H1 (cell line): ENCODE measurements around the gene NEUROG1. TPM values are rescaled to one million over a fixed set of nuclear protein-coding genes. Genes with fewer than 3 reads are reported as not detected.

Source experiments
- CTCF ChIA-PET: fragments of 300-600 bp; sonication (Branson Sonifier 250); formaldehyde crosslinking; loops from one replicate; lab custom pipeline; 2021; ENCODE audit not compliant: partially characterized antibody; lab: Charles Lee
- POLR2A ChIA-PET: fragments of 300-600 bp; sonication (Branson Sonifier 250); formaldehyde crosslinking; loops from one replicate; lab custom pipeline; 2021; ENCODE audit warnings: inconsistent platforms; ENCODE audit not compliant: partially characterized antibody; lab: Charles Lee
- DNase-seq, 2 experiments: peaks; one replicate each; pipeline versions ENCODE4 v3.0.0 to v3.0.0-alpha.2; 2010 to 2022; ENCODE audit warnings: low spot score in 2 of 2, low read depth in 1 of 2, mixed read lengths in 1 of 2
- FAIRE-seq: peaks from 2 replicates; lab custom pipeline; 2011; peaks lifted over from hg19 to GRCh38; lab: Jason Lieb, UNC
- H2AFZ ChIP-seq: 2 replicates; pipeline ENCODE4 v1.8.1; 2012; ENCODE audit warnings: low read length, inconsistent platforms
- H2AK5ac ChIP-seq: 2 replicates; pipeline ENCODE4 v1.6.1; 2013; ENCODE audit warnings: low read depth, low read length
- H2BK120ac ChIP-seq: replicated peaks from 2 replicates; pipeline ENCODE3; 2013; ENCODE audit warnings: low read depth, low read length, inconsistent platforms
- H2BK12ac ChIP-seq: 2 replicates; pipeline ENCODE4 v1.6.1; 2013; ENCODE audit warnings: low read depth, low read length
- H2BK15ac ChIP-seq: 2 replicates; pipeline ENCODE4 v1.6.1; 2013; ENCODE audit warnings: low read length
- H2BK20ac ChIP-seq: 2 replicates; pipeline ENCODE4 v1.6.1; 2013; ENCODE audit warnings: low read length
- H2BK5ac ChIP-seq: 2 replicates; pipeline ENCODE4 v1.6.1; 2013; ENCODE audit warnings: low read depth, low read length
- H3K14ac ChIP-seq: 2 replicates; pipeline ENCODE4 v1.6.1; 2013; ENCODE audit warnings: inconsistent platforms; ENCODE audit not compliant: insufficient read length
- H3K18ac ChIP-seq: 2 replicates; pipeline ENCODE4 v1.6.1; 2013; ENCODE audit warnings: low read length; ENCODE audit errors: extremely low read depth
- H3K23ac ChIP-seq: 2 replicates; pipeline ENCODE4 v1.6.1; 2013; ENCODE audit warnings: inconsistent platforms; ENCODE audit not compliant: insufficient read length
- H3K23me2 ChIP-seq: 2 replicates; pipeline ENCODE4 v1.6.1; 2013; ENCODE audit warnings: low read depth, low read length
- H3K27ac ChIP-seq: 2 replicates; pipeline ENCODE4 v1.6.1; 2011; ENCODE audit warnings: low read depth, low read length, inconsistent platforms
- H3K27me3 ChIP-seq, 4 experiments: replicated peaks in 1 of 4; 1 replicate in 1 of 4; 2 replicates in 3 of 4; pipeline versions ENCODE4 v1.6.1 to v1.8.1; 2011 to 2013; ENCODE audit warnings: low read length in 3 of 4, mild to moderate bottlenecking in 3 of 4, inconsistent platforms in 2 of 4, mixed read lengths in 2 of 4, moderate library complexity in 1 of 4; ENCODE audit not compliant: control insufficient read depth in 3 of 4, insufficient read depth in 3 of 4; ENCODE audit errors: extremely low read depth in 1 of 4
- H3K36me3 ChIP-seq, 4 experiments: 2 replicates each; pipeline versions ENCODE4 v1.6.1 to v1.8.1; 2011 to 2013; ENCODE audit warnings: mild to moderate bottlenecking in 4 of 4, low read length in 3 of 4, moderate library complexity in 2 of 4, control low read depth in 1 of 4, inconsistent platforms in 1 of 4; ENCODE audit not compliant: insufficient read depth in 4 of 4, control insufficient read depth in 2 of 4
- H3K4ac ChIP-seq: replicated peaks from 2 replicates; pipeline ENCODE3; 2013; ENCODE audit warnings: low read length, low read depth, mixed read lengths, inconsistent platforms; ENCODE audit not compliant: insufficient read length
- H3K4me1 ChIP-seq, 4 experiments: replicated peaks in 1 of 4; 1 replicate in 1 of 4; 2 replicates in 3 of 4; pipeline versions ENCODE4 v1.6.1 to v1.8.1; 2011 to 2013; ENCODE audit warnings: low read length in 3 of 4, inconsistent platforms in 2 of 4, mixed read lengths in 1 of 4; ENCODE audit not compliant: insufficient read depth in 4 of 4, control insufficient read depth in 3 of 4
- H3K4me2 ChIP-seq, 2 experiments: 2 replicates each; pipeline versions ENCODE4 v1.6.1 to v1.8.1; 2011 to 2013; ENCODE audit warnings: low read depth in 2 of 2, low read length in 2 of 2, control low read depth in 1 of 2, inconsistent platforms in 1 of 2, mild to moderate bottlenecking in 1 of 2; ENCODE audit not compliant: insufficient read depth in 1 of 2
- H3K4me3 ChIP-seq, 4 experiments: fragments of 200-600, 300-600 bp in 1 of 4; sonication (generic), shearing (Covaris generic), sonication (Bioruptor Twin) in 1 of 4; 2 replicates each; pipeline versions ENCODE4 v1.5.1 to v1.8.1; 2011 to 2016; ENCODE audit warnings: low read length in 4 of 4, low read depth in 3 of 4, control low read depth in 2 of 4, inconsistent platforms in 2 of 4, mild to moderate bottlenecking in 2 of 4, mixed read lengths in 1 of 4, moderate library complexity in 1 of 4; ENCODE audit not compliant: insufficient read depth in 2 of 4; ENCODE audit errors: extremely low read depth in 1 of 4
- H3K56ac ChIP-seq: replicated peaks from 2 replicates; pipeline ENCODE3; 2013; ENCODE audit warnings: low read depth, mild to moderate bottlenecking, mixed read lengths, low read length, inconsistent platforms; ENCODE audit not compliant: insufficient read length
- H3K79me1 ChIP-seq: 2 replicates; pipeline ENCODE4 v1.6.1; 2013; ENCODE audit warnings: low read depth, low read length, control low read depth
- H3K79me2 ChIP-seq, 2 experiments: 2 replicates each; pipeline versions ENCODE4 v1.6.1 to v1.8.1; 2012 to 2013; ENCODE audit warnings: low read length in 2 of 2, mild to moderate bottlenecking in 2 of 2, inconsistent platforms in 1 of 2; ENCODE audit not compliant: insufficient read depth in 2 of 2, control insufficient read depth in 1 of 2
- H3K9ac ChIP-seq, 4 experiments: replicated peaks in 1 of 4; 1 replicate in 1 of 4; 2 replicates in 3 of 4; pipeline versions ENCODE4 v1.6.1 to v1.8.1; 2011 to 2013; ENCODE audit warnings: low read depth in 3 of 4, low read length in 3 of 4, control low read depth in 2 of 4, mild to moderate bottlenecking in 2 of 4, moderate library complexity in 2 of 4, inconsistent platforms in 1 of 4; ENCODE audit errors: extremely low read depth in 1 of 4
- H3K9me3 ChIP-seq, 2 experiments: 2 replicates each; pipeline versions ENCODE4 v1.6.1 to v1.8.1; 2012 to 2013; ENCODE audit warnings: mild to moderate bottlenecking in 2 of 2, moderate library complexity in 2 of 2, control low read depth in 1 of 2, inconsistent platforms in 1 of 2, low read depth in 1 of 2, low read length in 1 of 2, mixed read lengths in 1 of 2; ENCODE audit not compliant: insufficient read depth in 2 of 2
- H4K20me1 ChIP-seq, 2 experiments: replicated peaks in 1 of 2; 2 replicates each; pipeline versions ENCODE3 to v1.8.1; 2011 to 2013; ENCODE audit warnings: inconsistent platforms in 2 of 2, low read length in 2 of 2, mild to moderate bottlenecking in 1 of 2; ENCODE audit not compliant: insufficient read depth in 2 of 2, control insufficient read depth in 1 of 2
- H4K5ac ChIP-seq: 2 replicates; pipeline ENCODE4 v1.6.1; 2013; ENCODE audit warnings: low read length, low read depth, mixed read lengths, inconsistent platforms; ENCODE audit not compliant: insufficient read length
- H4K8ac ChIP-seq: 2 replicates; pipeline ENCODE4 v1.8.0; 2013; ENCODE audit warnings: mild to moderate bottlenecking, moderate library complexity, low read length, inconsistent platforms; ENCODE audit not compliant: insufficient read depth; ENCODE audit errors: extremely low read depth
- H4K91ac ChIP-seq: replicated peaks from 2 replicates; pipeline ENCODE3; 2013; ENCODE audit warnings: low read length, mixed read lengths, inconsistent platforms; ENCODE audit not compliant: insufficient read length
- WGBS, 2 experiments: shearing (Covaris generic) in 1 of 2; methylation state at CpG; one replicate each; pipeline versions ENCODE4 v1.1.6 to v1.1.7; 2013 to 2015; ENCODE audit warnings: low lambda C conversion rate in 2 of 2, mixed read lengths in 2 of 2, inconsistent platforms in 1 of 2, low coverage in 1 of 2, missing lambda C conversion rate in 1 of 2; ENCODE audit not compliant: insufficient replicate concordance in 2 of 2, insufficient coverage in 1 of 2, insufficient read length in 1 of 2; ENCODE audit errors: extremely low coverage in 1 of 2, missing lambda C conversion rate in 1 of 2; 5-methylcytosine and 5-hydroxymethylcytosine counted together
- polyA plus RNA-seq, 7 experiments: library from polyadenylated mRNA; depleted of rRNA in 3 of 7; stranded (reverse) in 5 of 7; unstranded in 2 of 7; fragments of >200 nt in 5 of 7; fragments of 200-250 nt in 2 of 7; gene quantifications; 1 replicate in 5 of 7; 2 replicates in 1 of 7; 4 replicates in 1 of 7; pipeline versions ENCODE4 v1.2.1 to v1.2.3, GENCODE V29; 2011 to 2013; ENCODE audit warnings: missing spikeins in 2 of 7, mixed read lengths in 2 of 7
- total RNA-seq: library from RNA; stranded (reverse); fragmentation: NEBNext Ultra II Directional; extraction: Animal tissue kit (Norgen Biotek cat#: 25700); gene quantifications from 2 replicates; pipeline ENCODE4 v1.2.1, GENCODE V29; 2021
- TF ChIP-seq, protein P1 (sequence below), 3 experiments: IDR thresholded peaks; 1 replicate in 2 of 3; 2 replicates in 1 of 3; pipeline versions ENCODE4 v1.5.1 to v1.6.1; 2011; ENCODE audit warnings: low read length in 3 of 3, mild to moderate bottlenecking in 3 of 3, inconsistent platforms in 2 of 3, low read depth in 1 of 3, moderate library complexity in 1 of 3; ENCODE audit not compliant: insufficient read depth in 1 of 3; ENCODE audit errors: control extremely low read depth in 1 of 3
- TF ChIP-seq, protein P2 (sequence below): IDR thresholded peaks from 2 replicates; pipeline ENCODE4 v1.6.1; 2011; ENCODE audit warnings: low read depth, mild to moderate bottlenecking, low read length; ENCODE audit not compliant: insufficient read depth

NEUROG1 gene
- total and polyA plus RNA-seq, 2 of the 8 experiments (the other 6 are each of a cell fraction or from before 2014, with no cell fraction given), result not detected

DNA sequence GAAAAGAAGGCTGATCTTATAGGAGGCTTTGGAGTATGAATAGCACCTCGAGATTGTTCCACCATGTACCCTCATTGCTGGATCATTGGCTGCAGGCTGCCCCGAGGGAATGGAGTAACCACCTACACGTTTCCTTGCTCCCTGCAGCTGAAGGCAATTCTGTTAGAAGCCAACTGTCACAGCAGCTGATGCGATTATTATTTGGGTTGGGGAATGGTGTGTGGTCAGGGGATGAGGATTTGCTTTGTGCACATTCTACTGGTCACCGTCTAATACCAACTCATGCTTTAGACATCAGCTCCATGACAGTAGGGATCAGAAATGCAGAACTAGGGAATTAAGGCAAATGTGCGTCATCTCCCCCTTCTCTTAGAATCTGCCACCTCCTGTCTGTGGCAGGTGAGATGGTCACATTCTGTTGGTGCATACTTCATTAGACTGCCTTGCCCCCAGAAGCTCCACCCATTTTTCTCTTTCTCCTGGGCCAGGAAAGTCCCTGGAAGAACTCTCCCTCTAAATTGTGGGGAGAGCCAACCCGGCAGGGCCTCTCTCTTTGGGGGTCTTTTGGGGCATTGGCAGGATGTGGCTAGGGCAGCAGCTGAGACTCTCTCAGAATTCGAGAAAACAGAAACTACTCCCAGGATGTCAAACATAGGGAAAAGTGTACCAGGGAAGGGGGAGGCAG lies 32.8 kb downstream of the NEUROG1 start:
- Histone ChIP-seq H3K23ac (no peak overlapping the region), H2AK5ac (no peak overlapping the region), H2BK15ac (no peak overlapping the region), H2BK5ac (no peak overlapping the region), H3K23me2 (no peaks in the 10 kb centered on the region), H3K79me1 (no peaks in the 10 kb centered on the region), H3K14ac (no peak overlapping the region), H4K20me1 (no peaks in the 10 kb centered on the region), H4K8ac (no peak overlapping the region), H3K27ac (no peak overlapping the region), H3K4ac (no peak overlapping the region), H3K4me3 (no peak overlapping the region), H3K9ac (no peak overlapping the region), H3K9me3 (no peaks in the 10 kb centered on the region), H3K36me3 (no peaks in the 10 kb centered on the region), H3K56ac (no peak overlapping the region), H3K27me3 (peaks cover 3 to 41% (median 27%) of the 10 kb centered on the region in 4 experiments), H2BK120ac (no peak overlapping the region), H3K4me1 (peaks cover 0 to 7% (median 4%) of the 10 kb centered on the region in 4 experiments; a peak in 6 of 7 replicates), H2AFZ (no peak overlapping the region), H2BK12ac (no peak overlapping the region), H4K91ac (no peak overlapping the region), H3K4me2 (no peak overlapping the region), H3K18ac (no peak overlapping the region), H2BK20ac (no peak overlapping the region), H3K79me2 (no peaks in the 10 kb centered on the region)
- WGBS, 2 experiments, result 83% methylated on average over 8 of the region's 8 CpGs; no CpG with 5 or more reads in 1 of the 2 experiments
- FAIRE-seq (no peak), DNase-seq (no peak)
- ChIA-PET POLR2A (interaction anchor here (0.6 kb wide), 1 partner anchor 14 kb away, joined by 3 read pairs; no protein-coding TSS in a partner anchor), CTCF (interaction anchor here (0.6 to 1.3 kb wide), 3 partner anchors 42 to 1698 kb away, joined by 3 to 6 read pairs (median 4); no protein-coding TSS in a partner anchor)
- TF ChIP-seq, protein P1, sequence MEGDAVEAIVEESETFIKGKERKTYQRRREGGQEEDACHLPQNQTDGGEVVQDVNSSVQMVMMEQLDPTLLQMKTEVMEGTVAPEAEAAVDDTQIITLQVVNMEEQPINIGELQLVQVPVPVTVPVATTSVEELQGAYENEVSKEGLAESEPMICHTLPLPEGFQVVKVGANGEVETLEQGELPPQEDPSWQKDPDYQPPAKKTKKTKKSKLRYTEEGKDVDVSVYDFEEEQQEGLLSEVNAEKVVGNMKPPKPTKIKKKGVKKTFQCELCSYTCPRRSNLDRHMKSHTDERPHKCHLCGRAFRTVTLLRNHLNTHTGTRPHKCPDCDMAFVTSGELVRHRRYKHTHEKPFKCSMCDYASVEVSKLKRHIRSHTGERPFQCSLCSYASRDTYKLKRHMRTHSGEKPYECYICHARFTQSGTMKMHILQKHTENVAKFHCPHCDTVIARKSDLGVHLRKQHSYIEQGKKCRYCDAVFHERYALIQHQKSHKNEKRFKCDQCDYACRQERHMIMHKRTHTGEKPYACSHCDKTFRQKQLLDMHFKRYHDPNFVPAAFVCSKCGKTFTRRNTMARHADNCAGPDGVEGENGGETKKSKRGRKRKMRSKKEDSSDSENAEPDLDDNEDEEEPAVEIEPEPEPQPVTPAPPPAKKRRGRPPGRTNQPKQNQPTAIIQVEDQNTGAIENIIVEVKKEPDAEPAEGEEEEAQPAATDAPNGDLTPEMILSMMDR (IDR thresholded peaks at IDR 0.05; ENCODE audit: control extremely low read depth in 1 of 3, insufficient read depth in 1 of 3, low read depth in 1 of 3, low read length in 3 of 3), result no peak
- TF ChIP-seq, protein P2, sequence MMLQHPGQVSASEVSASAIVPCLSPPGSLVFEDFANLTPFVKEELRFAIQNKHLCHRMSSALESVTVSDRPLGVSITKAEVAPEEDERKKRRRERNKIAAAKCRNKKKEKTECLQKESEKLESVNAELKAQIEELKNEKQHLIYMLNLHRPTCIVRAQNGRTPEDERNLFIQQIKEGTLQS, result no peak
- TF ChIP-seq, all 59 proteins: peak for 0
- H4K5ac ChIP-seq, result no peak overlapping the region
